Measurements from ENCODE around the gene ATXN10. TPM values are rescaled to one million over a fixed set of nuclear protein-coding genes. Genes with fewer than 3 reads are reported as not detected.

The ATXN10 gene
- total and polyA plus RNA-seq, 2 experiments from 2014 or later = 109 to 216 TPM

DNA sequence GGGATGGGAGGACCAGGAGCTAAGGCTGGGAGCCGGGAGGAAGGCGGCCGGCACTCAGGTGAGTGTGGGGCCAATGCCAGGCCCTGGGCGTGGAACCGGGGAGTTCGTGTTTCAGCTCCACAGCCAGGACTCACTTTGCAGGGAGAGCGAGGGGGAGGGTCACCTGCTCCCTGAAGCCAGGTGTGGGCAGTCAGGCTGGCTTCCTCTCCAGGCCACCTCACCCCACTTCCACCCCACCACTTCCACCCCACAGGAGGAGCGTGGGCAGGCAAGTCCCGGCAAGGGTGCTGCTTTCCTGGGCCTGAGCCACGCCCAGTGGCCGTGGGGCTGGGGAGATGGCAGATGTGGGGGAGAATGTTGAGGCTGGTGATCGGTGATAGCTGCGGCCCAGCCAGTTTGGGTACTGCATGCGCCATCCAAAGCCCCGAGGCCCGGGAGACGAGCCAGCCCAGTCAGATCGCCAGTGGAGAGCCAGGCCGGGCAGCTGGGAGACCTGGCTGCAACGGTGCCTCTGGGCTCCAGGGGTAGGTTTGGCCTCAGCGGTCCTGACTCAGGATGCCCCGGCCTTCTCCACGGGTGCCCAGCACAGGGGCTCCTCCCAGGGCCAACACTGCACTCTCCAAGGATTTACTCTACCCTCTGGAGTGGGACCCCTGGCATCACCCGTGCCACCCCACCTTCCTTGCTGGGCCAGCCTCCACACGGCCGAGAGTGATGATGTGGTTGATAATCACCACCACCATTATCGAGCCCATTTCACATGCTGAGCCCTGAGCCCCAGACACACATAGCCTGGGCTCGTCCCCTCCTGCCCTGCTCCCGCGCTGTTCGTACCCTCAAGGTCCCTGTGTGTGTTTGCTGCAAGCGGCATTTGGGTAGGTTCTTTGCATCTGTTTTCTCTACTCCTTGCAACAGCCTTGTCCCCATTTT, 211.5 kb downstream of the ATXN10 start:
- Histone ChIP-seq H4K20me1 (ENCODE audit: insufficient read depth) (no peaks in the 10 kb centered on the region), H3K4me1 (ENCODE audit: insufficient read depth) (no peaks in the 10 kb centered on the region), H2AFZ (no peak overlapping the region), H3F3A (ENCODE audit: insufficient read depth) (no peaks in the 10 kb centered on the region), H3K9me3 (ENCODE audit: low read depth) (no peaks in the 10 kb centered on the region), H3K79me2 (ENCODE audit: insufficient read depth) (no peaks in the 10 kb centered on the region), H3K4me2 (ENCODE audit: unreplicated experiment) (no peak overlapping the region), H3K9ac (no peak overlapping the region), H3K27ac (no peak overlapping the region), H3K36me3 (ENCODE audit: low read depth) (no peaks in the 10 kb centered on the region), H3K4me3 (no peak overlapping the region), H3K9me2 (ENCODE audit: insufficient read depth) (no peaks in the 10 kb centered on the region), H3K27me3 (replicated peaks; ENCODE audit: insufficient read depth) (peaks cover 40% of the 10 kb centered on the region)
- in situ Hi-C loops (cut with MboI) = no loop called here
- DNase-seq = no peak
- no peak for TF ChIP-seq EZH2 (IDR thresholded peaks at IDR 0.05; ENCODE audit: insufficient read depth, poor library complexity, severe bottlenecking)
- no peak for TF ChIP-seq EZH2phosphoT487 (IDR thresholded peaks at IDR 0.05; ENCODE audit: insufficient read depth, low read depth)
- WGBS, 2 experiments (ENCODE audit: low coverage in 1 of 2, low lambda C conversion rate in 2 of 2, missing lambda C conversion rate in 2 of 2) = 73 to 75% methylated on average over 30 of the region's 32 CpGs

GRCh38 chr22:45883811-45884170, 212.2 kb downstream of the ATXN10 start:
- H3K9me2 ChIP-seq (ENCODE audit: insufficient read depth) = no peaks in the 10 kb centered on the region
- H3K27me3 ChIP-seq (replicated peaks; ENCODE audit: insufficient read depth) = peaks cover 34% of the 10 kb centered on the region
- no peaks in the 10 kb centered on the region for H3K79me2 ChIP-seq (ENCODE audit: insufficient read depth)
- H3F3A ChIP-seq (ENCODE audit: insufficient read depth) = no peaks in the 10 kb centered on the region
- DNase-seq = no peak
- no peaks in the 10 kb centered on the region for H3K36me3 ChIP-seq (ENCODE audit: low read depth)
- WGBS, 2 experiments (ENCODE audit: low coverage in 1 of 2, low lambda C conversion rate in 2 of 2, missing lambda C conversion rate in 2 of 2) = 84 to 87% methylated on average over 8 of the region's 8 CpGs
- in situ Hi-C loops (cut with MboI) = no loop called here
- H3K27ac ChIP-seq = no peak overlapping the region
- H2AFZ ChIP-seq = no peak overlapping the region
- no peaks in the 10 kb centered on the region for H3K9me3 ChIP-seq (ENCODE audit: low read depth)
- no peaks in the 10 kb centered on the region for H3K4me1 ChIP-seq (ENCODE audit: insufficient read depth)
- H3K9ac ChIP-seq = no peak overlapping the region
- no peaks in the 10 kb centered on the region for H4K20me1 ChIP-seq (ENCODE audit: insufficient read depth)
- H3K4me2 ChIP-seq (ENCODE audit: unreplicated experiment) = no peak overlapping the region
- TF ChIP-seq EZH2 (IDR thresholded peaks at IDR 0.05; ENCODE audit: insufficient read depth, poor library complexity, severe bottlenecking) (no peak), EZH2phosphoT487 (IDR thresholded peaks at IDR 0.05; ENCODE audit: insufficient read depth, low read depth) (no peak)
- no peak overlapping the region for H3K4me3 ChIP-seq

DNA sequence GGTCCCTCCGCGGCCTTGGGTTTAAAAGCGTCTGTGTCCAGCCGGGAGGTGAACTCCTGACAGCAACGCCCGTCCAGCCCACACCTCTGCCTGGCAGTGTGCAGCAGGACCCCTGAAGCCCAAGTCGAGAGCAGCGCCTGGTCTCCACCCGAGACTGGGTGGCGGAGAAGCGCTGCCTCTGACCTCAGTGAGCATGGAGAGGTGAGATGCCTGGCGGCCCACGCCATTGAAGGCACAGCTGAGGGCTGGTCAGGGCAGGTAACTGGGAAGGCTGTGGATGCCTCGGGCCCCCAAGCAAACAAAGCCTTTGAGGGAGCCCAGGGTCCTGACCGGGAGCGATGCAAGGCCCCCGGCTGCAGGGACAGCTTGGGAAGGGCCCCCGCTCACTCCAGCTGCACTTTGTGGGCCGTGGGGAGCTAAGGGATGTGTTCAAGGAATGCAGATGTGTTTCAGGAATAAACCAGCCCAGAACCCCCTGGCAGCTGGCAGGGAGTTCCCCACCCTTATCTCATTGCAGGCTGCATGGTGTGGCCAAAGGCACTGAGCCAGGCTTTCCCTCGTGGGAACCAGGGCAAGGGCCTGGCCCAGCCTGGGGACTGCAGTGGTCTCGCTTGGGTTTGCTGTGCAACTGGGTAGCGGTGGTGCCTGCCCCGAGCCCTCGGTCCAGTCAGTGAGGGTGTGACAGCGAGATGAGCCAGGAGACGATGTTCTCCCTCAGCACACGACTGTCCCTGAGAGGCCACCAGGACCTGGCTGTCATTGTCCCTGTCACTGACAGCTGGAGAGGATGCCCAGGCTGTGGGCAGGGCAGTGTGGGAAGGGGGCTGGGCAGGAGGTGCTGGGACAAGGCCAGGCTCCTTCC, 212.8 kb downstream of the ATXN10 start:
- Histone ChIP-seq H4K20me1 (ENCODE audit: insufficient read depth) (no peaks in the 10 kb centered on the region), H3K9ac (no peak overlapping the region), H2AFZ (no peak overlapping the region), H3K9me2 (ENCODE audit: insufficient read depth) (no peaks in the 10 kb centered on the region), H3K9me3 (ENCODE audit: low read depth) (no peaks in the 10 kb centered on the region), H3K4me2 (ENCODE audit: unreplicated experiment) (no peak overlapping the region), H3K79me2 (ENCODE audit: insufficient read depth) (no peaks in the 10 kb centered on the region), H3K27me3 (replicated peaks; ENCODE audit: insufficient read depth) (peaks cover 31% of the 10 kb centered on the region), H3K27ac (no peak overlapping the region), H3K4me3 (no peak overlapping the region), H3K4me1 (ENCODE audit: insufficient read depth) (no peaks in the 10 kb centered on the region), H3K36me3 (ENCODE audit: low read depth) (no peaks in the 10 kb centered on the region), H3F3A (ENCODE audit: insufficient read depth) (no peaks in the 10 kb centered on the region)
- TF ChIP-seq EZH2 (IDR thresholded peaks at IDR 0.05; ENCODE audit: insufficient read depth, poor library complexity, severe bottlenecking) = no peak
- TF ChIP-seq EZH2phosphoT487 (IDR thresholded peaks at IDR 0.05; ENCODE audit: insufficient read depth, low read depth) = no peak
- in situ Hi-C loops (cut with MboI) = no loop called here
- no peak for DNase-seq
- WGBS, 2 experiments (ENCODE audit: low coverage in 1 of 2, low lambda C conversion rate in 2 of 2, missing lambda C conversion rate in 2 of 2) = 66 to 71% methylated on average over 27 of the region's 27 CpGs

- TF ChIP-seq EZH2 (IDR thresholded peaks at IDR 0.05; ENCODE audit: insufficient read depth, poor library complexity, severe bottlenecking) (no peak), EZH2phosphoT487 (IDR thresholded peaks at IDR 0.05; ENCODE audit: insufficient read depth, low read depth) (no peak)
- Histone ChIP-seq H3K9me3 (ENCODE audit: low read depth) (no peaks in the 10 kb centered on the region), H3K27ac (no peak overlapping the region), H3K4me3 (no peak overlapping the region), H2AFZ (no peak overlapping the region), H3K4me1 (ENCODE audit: insufficient read depth) (no peaks in the 10 kb centered on the region), H3K79me2 (ENCODE audit: insufficient read depth) (no peaks in the 10 kb centered on the region), H3K9me2 (ENCODE audit: insufficient read depth) (no peaks in the 10 kb centered on the region), H3K36me3 (ENCODE audit: low read depth) (no peaks in the 10 kb centered on the region), H3F3A (ENCODE audit: insufficient read depth) (no peaks in the 10 kb centered on the region), H3K9ac (no peak overlapping the region), H4K20me1 (ENCODE audit: insufficient read depth) (no peaks in the 10 kb centered on the region), H3K27me3 (replicated peaks; ENCODE audit: insufficient read depth) (peaks cover 24% of the 10 kb centered on the region), H3K4me2 (ENCODE audit: unreplicated experiment) (no peak overlapping the region)
- 82 to 83% methylated on average over 14 to 16 of the region's 16 CpGs for WGBS, 2 experiments (ENCODE audit: low coverage in 1 of 2, low lambda C conversion rate in 2 of 2, missing lambda C conversion rate in 2 of 2)
- in situ Hi-C loops (cut with MboI) = no loop called here
- no peak for DNase-seq
Measured at GRCh38 chr22:45885171-45885840, 213.7 kb downstream of the ATXN10 start.
